Chondrocyte (in vitro differentiated cells): ENCODE measurements around the gene OGFR. TPM values are rescaled to one million over a fixed set of nuclear protein-coding genes. Genes with fewer than 3 reads are reported as not detected.

Experiments
- DNase-seq: peaks from one replicate; pipeline ENCODE4 v3.0.0; 2021; ENCODE audit warnings: mixed read lengths, low spot score
- H3K27ac Mint-ChIP-seq: one replicate; pipeline ENCODE4 v1.8.0; 2021; ENCODE audit warnings: mild to moderate bottlenecking, moderate library complexity, mixed read lengths; ENCODE audit not compliant: unreplicated experiment
- H3K27me3 Mint-ChIP-seq: 2 replicates; pipeline ENCODE4 v1.8.0; 2021; ENCODE audit warnings: low read depth, mixed read lengths
- H3K36me3 Mint-ChIP-seq: 2 replicates; pipeline ENCODE4 v1.8.0; 2021; ENCODE audit warnings: low read depth, mixed read lengths
- H3K4me1 Mint-ChIP-seq: 2 replicates; pipeline ENCODE4 v1.8.0; 2021; ENCODE audit warnings: low read depth, mild to moderate bottlenecking, mixed read lengths
- H3K4me3 Mint-ChIP-seq: one replicate; pipeline ENCODE4 v1.8.0; 2021; ENCODE audit warnings: mild to moderate bottlenecking, moderate library complexity, mixed read lengths; ENCODE audit not compliant: unreplicated experiment
- H3K9me3 Mint-ChIP-seq: 2 replicates; pipeline ENCODE4 v1.8.0; 2021; ENCODE audit warnings: low read depth, mixed read lengths
- total RNA-seq: library from RNA; stranded (reverse); gene quantifications from 3 replicates; pipeline ENCODE4 v1.2.1, GENCODE V29; 2021
- TF ChIP-seq, protein P1 (sequence below): fragments of 200-600 bp; sonication (generic); IDR thresholded peaks from 2 replicates; pipeline ENCODE4 v1.5.0; 2021; ENCODE audit warnings: antibody characterized with exemption, mild to moderate bottlenecking, moderate library complexity

OGFR gene
- total RNA-seq, 1 donor from 2014 or later: 31.8 TPM

- peaks cover 12% of the 10 kb centered on the region for H3K36me3 Mint-ChIP-seq
- no peaks in the 10 kb centered on the region for H3K27me3 Mint-ChIP-seq
- TF ChIP-seq, protein P1, sequence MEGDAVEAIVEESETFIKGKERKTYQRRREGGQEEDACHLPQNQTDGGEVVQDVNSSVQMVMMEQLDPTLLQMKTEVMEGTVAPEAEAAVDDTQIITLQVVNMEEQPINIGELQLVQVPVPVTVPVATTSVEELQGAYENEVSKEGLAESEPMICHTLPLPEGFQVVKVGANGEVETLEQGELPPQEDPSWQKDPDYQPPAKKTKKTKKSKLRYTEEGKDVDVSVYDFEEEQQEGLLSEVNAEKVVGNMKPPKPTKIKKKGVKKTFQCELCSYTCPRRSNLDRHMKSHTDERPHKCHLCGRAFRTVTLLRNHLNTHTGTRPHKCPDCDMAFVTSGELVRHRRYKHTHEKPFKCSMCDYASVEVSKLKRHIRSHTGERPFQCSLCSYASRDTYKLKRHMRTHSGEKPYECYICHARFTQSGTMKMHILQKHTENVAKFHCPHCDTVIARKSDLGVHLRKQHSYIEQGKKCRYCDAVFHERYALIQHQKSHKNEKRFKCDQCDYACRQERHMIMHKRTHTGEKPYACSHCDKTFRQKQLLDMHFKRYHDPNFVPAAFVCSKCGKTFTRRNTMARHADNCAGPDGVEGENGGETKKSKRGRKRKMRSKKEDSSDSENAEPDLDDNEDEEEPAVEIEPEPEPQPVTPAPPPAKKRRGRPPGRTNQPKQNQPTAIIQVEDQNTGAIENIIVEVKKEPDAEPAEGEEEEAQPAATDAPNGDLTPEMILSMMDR: no peak
- no peak overlapping the region for H3K27ac Mint-ChIP-seq
- DNase-seq: no peak
- no peak overlapping the region for H3K4me3 Mint-ChIP-seq
- no peaks in the 10 kb centered on the region for H3K9me3 Mint-ChIP-seq
- peaks cover 21% of the 10 kb centered on the region for H3K4me1 Mint-ChIP-seq
Measured at GRCh38 chr20:62807444-62808210, 3.0 kb downstream of the OGFR start.

DNA sequence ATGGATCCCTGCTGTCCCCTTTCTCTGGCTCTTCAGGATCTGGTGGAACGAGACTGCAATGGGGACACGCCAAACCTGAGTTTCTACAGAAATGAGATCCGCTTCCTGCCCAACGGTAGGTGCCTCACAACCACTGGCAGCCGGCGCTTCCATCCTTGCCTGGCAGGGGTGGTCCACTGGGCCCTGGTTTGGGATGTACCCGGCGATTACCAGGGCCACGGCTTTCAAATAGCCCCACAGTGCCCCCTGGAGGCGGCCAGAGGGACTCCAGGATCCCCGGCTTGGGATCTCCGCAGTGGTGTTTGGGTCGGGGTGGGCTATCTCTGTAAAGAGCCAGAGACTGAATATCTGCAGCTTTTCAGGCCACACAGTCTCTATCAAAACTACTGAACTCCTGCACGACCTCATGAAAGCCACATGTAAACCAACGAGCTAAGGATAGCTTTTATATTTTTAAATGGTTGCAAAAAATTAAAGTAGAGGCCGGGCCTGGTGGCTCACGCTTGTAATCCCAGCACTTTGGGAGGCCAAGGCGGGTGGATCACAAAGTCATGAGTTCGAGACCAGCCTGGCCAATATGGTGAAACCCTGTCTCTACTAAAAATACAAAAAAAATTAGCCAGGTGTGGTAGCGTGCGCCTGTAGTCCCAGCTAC, 3.7 kb downstream of the OGFR start:
- Mint-ChIP-seq H3K4me3 (no peak overlapping the region), H3K36me3 (peaks cover 14% of the 10 kb centered on the region), H3K4me1 (peaks cover 21% of the 10 kb centered on the region), H3K9me3 (no peaks in the 10 kb centered on the region), H3K27ac (no peak overlapping the region), H3K27me3 (no peaks in the 10 kb centered on the region)
- DNase-seq: no peak
- TF ChIP-seq, protein P1: peak; percentile 94

DNA sequence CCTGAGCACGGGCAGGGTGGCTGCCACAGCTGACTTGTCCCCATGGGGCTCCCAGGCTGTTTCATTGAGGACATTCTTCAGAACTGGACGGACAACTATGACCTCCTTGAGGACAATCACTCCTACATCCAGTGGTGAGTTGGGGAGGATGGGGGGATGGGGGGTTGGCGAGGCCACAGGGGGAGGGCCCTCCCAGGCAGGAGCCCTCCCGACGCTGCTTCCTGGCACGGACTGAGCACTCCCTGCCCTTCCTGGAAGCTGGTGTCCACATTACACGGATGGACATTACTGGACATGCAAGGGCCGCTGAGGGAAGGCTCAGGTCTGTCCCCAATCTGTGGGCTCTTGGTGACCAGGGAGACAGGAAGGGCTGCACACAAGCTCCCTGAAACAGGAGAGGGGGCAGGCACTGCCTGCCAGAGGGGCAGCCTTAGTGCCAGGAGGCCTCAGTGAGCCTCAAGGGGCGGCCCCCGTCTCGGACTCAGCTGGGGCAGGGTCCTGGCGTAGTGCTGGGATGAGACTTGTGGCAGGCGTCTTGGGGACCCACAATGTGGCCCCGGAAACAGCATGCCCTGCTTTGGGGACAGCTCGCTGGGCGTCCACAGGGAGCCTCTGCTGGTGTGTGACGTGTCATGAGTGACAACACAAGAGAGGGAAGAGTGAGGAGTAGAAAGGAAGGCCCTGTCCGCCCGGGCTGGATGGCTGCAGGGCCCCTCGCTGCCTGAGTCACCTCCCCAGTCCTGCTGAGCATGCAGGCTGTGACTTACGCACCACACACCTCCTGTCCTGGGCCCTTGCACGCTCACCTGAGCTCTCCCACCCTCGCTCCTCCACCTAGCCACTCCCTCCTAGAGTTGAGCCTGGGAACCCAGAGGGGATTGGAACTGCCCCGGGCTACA, 5.1 kb downstream of the OGFR start:
- DNase-seq: no peak
- TF ChIP-seq, protein P1: no peak
- H3K9me3 Mint-ChIP-seq: no peaks in the 10 kb centered on the region
- H3K4me1 Mint-ChIP-seq: peaks cover 16% of the 10 kb centered on the region
- H3K27ac Mint-ChIP-seq: no peak overlapping the region
- no peak overlapping the region for H3K4me3 Mint-ChIP-seq
- no peaks in the 10 kb centered on the region for H3K27me3 Mint-ChIP-seq
- H3K36me3 Mint-ChIP-seq: peaks cover 14% of the 10 kb centered on the region

DNA sequence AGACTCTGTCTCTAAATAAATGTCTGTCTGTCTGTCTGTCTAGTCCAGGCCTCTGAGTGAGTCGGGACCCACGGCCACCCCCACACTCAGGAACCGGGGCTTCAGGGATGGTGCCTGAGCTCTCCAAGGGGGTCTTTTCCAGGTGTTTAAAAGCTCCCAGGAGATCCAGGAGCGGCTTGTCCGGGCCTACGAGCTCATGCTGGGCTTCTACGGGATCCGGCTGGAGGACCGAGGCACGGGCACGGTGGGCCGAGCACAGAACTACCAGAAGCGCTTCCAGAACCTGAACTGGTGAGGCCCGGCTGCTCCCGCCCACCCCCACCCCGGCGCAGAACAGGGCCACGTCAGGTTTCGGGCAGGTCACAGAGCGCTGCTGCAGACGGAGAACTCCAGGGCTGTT, 6.7 kb downstream of the OGFR start:
- DNase-seq: no peak
- TF ChIP-seq, protein P1: no peak
- Mint-ChIP-seq H3K36me3 (peaks cover 14% of the 10 kb centered on the region), H3K4me1 (peaks cover 25% of the 10 kb centered on the region), H3K4me3 (no peak overlapping the region), H3K9me3 (no peaks in the 10 kb centered on the region), H3K27me3 (no peaks in the 10 kb centered on the region), H3K27ac (no peak overlapping the region)

- Mint-ChIP-seq H3K9me3 (no peaks in the 10 kb centered on the region), H3K4me3 (no peak overlapping the region), H3K36me3 (peaks cover 14% of the 10 kb centered on the region), H3K27me3 (no peaks in the 10 kb centered on the region), H3K4me1 (peaks cover 21% of the 10 kb centered on the region), H3K27ac (no peak overlapping the region)
- TF ChIP-seq, protein P1: no peak
- DNase-seq: no peak
Measured at GRCh38 chr20:62811720-62812119, 7.1 kb downstream of the OGFR start.
